NCI-H187 treated with DMSO at 0.1 percent for 48 hours (cell line): ENCODE data around the gene CCN6.
"Not testable (repeated sequence)": the region's sequence is repeated elsewhere in the genome, so short reads cannot be mapped to it uniquely, and the experiment has no call there.

Experiments
- DNase-seq: peaks from one replicate; lab custom pipeline; 2025; lab: John Stamatoyannopoulos, UW

The CCN6 gene

GRCh38 chr6:112030206-112030960 is 23.5 kb upstream of the CCN6 start:
- DNase-seq = peak; percentile 4

DNA sequence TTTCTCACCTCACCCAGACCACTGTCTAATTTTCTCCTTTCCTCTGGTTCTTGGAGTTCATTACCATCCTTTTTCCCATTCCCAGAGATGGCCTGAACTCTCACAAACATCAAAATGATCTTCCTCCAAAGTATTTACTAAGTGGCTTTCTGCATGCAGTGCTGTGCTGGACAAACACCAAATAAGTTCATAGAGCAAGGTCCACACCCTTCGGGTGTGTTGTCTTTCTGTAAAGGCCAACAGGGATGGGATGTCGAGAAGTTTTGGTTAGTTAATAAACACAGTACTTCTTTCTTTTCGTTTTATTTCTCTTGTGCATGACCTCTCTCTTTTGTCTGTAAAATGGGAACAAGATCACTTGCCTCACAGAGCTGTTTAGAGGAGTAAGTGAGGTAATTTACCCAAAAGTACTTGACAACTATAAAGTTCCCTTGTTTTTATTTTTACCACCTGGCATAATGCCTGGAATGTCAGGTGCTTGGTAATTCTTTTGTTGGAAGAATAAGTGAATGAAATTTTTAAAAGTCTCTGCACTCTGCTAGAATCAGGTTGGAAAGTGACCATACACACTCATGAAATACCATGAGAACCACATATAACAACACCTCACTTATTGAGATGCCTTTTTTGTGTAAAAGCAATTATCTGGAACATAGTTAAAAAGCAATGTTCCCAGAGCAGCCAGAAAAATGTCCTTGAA is 22.8 kb upstream of the CCN6 start:
- DNase-seq = no peak

DNA sequence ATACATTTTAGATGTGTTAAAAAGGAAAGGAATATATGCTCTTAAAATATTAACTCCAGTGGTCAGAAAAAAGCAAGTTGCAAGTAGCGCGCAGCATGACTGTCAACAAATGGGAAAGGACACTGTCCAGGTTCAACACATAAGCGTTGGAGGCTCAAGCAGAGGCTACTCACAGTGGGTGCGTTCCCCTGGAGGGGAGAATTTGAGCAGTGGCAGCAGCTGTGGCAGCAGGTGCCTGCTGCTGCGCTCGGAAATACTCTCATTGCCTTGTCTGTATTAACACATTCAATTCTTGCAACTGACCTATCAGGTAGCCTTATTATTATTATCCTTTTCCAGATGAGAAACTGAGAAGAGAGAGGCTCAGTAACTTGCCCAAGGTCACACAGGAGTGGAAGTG is 21.9 kb upstream of the CCN6 start:
- no peak for DNase-seq

DNA sequence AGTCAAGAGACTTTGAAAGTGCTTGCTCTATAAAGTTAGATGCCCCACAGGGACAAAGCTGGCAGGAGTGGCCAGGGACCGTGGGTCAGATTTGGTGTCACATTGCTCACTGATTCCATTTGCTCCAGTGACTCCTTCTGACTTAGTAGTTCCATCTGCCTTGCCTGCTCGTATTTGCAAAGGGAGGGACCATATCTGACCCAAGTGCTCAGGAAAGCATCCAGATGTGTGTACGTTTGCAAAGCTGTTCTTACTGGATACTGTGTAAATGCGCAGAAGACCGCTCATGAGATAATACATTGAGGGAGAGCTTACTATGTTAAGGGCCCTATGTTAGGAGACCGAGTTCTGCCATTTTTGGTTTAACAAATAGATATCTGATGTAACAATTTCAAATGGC is 21.2 kb upstream of the CCN6 start:
- DNase-seq = no peak

DNA sequence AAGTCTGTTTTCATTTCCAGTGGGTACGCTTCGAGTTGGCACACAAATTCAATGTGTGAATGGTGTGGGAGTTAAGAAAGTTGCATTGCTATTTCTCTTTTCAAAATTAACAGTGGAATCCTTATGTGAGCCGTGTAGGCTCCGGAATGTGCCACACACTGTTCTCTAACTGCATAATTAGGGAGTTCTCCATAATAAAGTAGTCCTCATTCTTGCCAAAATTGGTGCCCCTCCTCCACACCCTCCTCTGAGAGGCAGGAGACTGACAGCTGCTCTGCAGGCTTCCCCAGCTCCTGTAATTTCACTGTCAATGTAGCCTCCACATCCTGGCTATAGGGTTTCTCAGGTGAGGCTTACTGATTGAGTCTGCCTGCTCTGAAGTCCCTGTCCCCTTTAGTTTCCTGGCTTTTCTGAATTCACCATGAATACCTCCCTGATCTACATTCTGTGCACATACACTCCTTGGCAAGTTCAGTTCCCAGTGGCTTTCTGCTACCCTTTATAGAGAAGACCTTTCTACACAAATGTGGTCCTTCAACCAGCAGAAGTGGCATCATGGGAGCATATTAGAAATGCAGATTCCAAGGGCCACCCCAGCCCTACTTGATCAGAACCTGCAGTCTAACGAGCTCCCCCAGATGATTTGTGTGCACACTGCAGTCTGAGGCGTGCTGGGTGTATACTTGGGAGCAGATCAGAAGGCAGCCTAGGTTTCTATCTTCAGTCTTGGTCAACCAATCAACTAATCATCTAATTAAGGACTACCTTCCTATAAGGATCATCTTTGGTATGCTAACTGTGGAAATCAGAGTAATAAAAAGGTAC is 19.9 kb upstream of the CCN6 start:
- DNase-seq = no peak

GRCh38 chr6:112034616-112034995 is 19.3 kb upstream of the CCN6 start:
- no peak for DNase-seq

DNA sequence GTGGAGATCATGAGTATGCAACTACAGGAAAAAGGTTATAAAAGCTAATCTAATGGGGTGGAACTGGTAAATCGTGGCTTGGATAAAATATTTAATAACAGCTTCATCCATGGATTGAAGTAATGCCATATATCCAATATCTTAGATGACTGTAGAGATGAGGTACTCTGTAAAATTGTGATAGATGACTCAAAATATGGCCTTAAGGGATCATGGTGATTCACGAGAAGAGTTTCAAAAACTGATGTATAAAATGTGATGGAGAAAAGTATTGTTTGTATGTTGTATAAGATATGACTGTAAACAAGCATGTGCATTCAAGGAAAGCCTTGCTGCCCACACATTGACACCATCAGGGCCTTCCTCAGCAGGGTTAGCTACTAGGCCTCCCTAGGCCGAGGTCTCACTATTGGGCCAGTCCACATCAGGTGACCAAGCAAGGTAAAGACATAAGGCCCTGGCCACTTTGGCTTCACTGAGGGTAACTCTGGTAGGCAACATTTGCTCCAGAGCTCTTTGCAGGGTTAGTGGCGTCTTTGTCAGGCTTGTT is 17.7 kb upstream of the CCN6 start:
- DNase-seq = no peak

DNA sequence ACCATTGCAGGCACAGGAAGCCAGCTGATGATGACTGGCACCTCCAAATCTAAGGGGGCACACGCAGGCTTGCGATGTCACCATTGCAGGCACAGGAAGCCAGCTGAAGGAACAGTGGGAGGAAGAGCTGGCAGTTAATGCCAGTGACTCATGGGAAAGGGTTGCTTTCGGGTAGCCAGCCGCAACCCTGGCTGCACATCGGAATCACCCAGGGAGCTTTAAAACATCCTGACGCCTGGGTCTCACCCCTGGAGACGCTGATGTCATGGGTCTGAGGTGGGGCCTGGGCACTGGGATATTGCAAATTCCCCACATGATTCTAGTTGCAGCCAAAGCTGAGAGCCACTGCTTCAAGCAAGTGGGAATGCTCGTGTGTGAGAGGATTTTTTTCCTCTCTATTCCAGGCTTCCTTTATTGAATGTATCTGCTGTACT is 16.1 kb upstream of the CCN6 start:
- DNase-seq = no peak

GRCh38 chr6:112038268-112038667 is 15.6 kb upstream of the CCN6 start:
- DNase-seq = no peak

DNA sequence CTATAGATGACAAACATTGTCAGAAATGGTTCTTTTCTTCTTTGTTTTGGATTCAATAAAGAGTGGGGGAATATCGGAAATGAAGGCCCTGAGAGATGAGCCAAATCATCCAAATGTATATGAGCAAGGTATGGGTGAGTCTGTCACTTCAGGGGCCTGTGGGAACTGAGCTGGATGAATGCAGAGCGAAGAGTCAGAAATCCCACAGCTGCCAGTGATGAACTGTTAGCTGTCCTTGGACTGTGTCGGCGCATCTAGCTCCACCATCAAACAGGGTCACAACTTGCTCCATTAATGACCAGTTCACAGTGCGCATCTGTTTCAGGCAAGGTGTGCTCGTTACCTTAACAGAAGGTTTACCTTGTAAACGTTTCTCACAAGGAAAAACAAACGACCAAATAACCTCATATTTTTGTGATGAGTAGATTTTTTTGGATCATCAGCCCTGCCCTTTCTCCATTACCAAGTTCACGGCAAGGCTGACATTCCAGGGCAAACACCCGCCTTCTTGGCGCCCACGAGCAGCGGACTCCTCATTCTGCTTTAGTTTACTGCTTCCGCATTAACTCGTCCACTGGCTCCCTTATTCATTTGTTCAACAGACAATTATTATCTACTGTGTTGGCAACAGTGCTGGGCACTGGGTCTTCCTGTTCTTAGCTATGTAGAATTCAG is 15.0 kb upstream of the CCN6 start:
- DNase-seq = no peak

DNA sequence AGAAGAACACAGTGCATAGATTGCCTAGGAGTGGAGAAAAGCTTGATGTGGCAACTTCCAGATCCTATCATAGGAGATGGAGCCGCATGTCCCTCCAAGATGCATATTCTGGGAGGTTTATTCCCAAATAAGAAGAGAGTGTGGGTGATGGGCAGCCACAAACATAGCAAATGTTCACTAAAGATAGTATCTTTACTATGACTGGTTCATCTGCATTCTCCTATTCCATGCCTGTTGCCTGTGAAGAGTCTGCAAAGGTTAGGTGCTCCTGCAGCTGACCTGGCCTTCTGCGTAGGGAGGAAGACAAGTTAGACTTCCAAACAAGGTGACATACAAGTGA is 14.5 kb upstream of the CCN6 start:
- DNase-seq = no peak

DNA sequence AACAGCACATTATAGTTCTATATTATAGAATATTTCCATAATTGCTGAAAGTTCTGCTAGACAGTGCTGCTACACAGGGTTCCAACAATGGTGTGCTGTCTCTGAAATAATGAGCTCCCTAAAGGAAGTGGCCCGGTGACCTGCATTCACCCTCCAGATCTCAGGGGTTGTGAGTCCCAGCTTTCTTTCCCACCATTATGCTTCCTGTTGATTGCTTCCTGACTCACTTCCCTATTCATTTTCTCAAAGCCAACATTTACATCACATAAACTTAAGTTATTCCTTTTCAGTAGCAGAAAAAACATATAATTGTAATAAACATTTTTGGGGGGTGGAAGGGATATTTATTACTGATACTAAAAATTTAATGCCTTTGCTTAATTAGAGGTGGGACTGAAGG is 12.9 kb upstream of the CCN6 start:
- no peak for DNase-seq

- DNase-seq = no peak
These were observed 12.4 kb upstream of the CCN6 start for GRCh38 chr6:112041535-112041934.

DNA sequence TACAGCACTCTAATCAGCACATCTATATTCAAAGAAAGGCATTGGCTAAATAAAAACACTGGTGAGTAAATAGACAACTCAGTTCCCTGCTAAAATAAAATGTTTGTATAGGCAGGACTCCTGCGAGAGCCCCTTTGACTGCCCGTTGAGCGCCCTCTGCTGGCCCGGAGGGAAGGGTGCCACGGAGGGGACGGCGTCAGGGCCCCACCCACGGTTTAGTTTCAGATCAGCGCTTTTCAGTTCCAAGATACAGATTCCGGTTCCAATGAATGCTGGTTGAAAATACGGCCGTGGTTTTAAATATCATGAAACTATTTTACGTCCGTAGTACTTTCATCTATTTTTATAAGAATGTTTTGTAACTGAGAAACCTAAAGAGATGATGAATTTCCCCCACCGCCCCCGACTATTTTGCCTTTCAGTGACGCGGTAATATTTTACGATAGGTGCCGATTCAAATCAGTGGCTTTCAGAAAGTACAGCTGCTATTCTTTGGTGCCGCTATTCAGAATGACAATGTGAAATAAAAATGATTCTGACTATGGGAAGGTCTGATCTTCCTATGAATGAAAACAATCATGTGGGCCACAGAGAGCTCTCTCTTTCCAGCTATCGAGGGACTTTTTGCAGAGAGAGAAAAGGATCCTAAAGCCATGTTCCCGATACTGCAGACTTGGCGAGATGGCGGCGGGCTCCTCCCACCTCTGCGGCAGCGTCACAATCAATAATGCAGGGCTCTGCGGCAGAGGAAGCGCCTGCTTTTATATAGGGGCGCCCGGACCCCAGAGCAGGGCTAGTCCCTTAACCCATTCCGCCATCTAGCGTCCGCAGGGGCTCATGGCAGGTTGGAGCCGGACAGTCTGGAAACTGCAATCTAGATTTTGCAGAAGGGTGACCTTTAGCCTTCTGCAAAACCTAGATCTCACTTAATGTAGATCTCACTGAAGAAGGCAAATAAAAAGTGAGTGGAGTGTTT is 10.6 kb upstream of the CCN6 start:
- peak; percentile 59 for DNase-seq

GRCh38 chr6:112044196-112044595 is 9.7 kb upstream of the CCN6 start:
- DNase-seq = no peak

- DNase-seq = no peak
These were observed 9.0 kb upstream of the CCN6 start for GRCh38 chr6:112044856-112045255.

- DNase-seq = not testable (repeated sequence)
These were observed 6.4 kb upstream of the CCN6 start for GRCh38 chr6:112047523-112047922.

GRCh38 chr6:112049026-112049799 is 4.7 kb upstream of the CCN6 start:
- no peak for DNase-seq

DNA sequence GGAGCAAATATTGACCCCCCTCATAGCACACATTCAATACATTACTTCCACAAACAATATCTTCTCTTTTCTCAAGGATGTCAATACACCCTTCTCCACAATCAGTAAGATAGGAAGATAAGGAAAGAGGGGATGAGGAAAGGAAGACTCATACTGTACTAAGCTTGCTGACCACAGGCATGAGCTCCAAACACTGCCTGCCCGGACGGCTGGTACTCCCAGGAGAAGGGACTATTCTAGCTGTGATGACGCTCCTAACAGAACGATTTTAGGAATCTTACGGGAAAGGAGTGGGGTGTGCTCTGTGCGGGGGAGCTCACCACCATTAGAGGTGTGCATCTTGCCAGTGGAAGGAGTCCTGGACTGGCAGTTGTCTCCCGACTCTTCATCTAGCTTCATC is 3.9 kb upstream of the CCN6 start:
- no peak for DNase-seq

GRCh38 chr6:112050429-112050828 is 3.5 kb upstream of the CCN6 start:
- no peak for DNase-seq
